HG02678 (cell line): ENCODE measurements around the gene EML4.

Experiments used
- ATAC-seq: cut with Tn5 transposase; IDR thresholded peaks from one replicate; pipeline ENCODE4 v1.9.1; 2021; ENCODE audit warnings: mild to moderate bottlenecking, moderate library complexity; ENCODE audit not compliant: unreplicated experiment

The EML4 gene

DNA sequence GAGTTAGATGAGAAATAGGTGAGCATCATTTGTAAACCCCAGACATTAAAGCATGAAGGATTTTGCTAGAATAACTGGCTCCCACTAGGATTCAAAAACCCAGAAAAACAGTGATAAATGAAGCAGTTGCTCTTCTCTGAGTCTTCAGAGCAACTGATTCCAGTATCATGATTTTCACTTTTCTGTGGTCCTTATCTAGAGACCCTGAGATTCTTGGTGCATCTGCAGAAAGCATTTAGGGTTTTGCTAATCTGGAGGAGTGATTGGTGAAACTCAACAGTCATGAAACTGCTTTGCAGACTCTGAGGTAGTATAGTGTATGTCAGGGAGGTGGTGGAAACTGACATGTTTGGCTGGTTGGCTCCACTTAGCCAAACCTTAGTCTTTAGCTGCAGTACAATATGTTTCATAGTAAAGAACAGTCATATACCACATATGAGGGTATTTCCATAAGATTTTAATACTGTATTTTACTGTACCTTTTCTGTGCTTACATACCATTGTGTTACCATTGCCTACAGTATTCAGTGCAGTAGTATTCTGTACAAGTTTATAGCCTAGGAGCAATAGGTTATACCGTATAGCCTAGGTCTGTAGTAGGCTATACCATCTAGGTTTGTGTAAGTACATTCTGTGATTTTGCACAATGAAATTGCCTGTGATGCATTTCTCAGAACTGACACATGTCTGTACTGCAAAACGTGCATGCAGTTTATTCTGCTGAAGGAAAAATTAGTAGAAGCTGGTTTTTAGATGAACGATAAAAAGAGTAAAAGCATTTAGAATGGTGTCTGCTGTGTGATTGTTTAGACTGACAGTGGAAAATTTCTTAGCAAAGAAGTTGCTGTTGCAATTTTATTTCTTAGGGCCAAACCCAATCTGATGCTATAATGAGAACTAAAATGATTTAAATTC, 23.8 kb downstream of the EML4 start:
- ATAC-seq = peak; percentile 61

DNA sequence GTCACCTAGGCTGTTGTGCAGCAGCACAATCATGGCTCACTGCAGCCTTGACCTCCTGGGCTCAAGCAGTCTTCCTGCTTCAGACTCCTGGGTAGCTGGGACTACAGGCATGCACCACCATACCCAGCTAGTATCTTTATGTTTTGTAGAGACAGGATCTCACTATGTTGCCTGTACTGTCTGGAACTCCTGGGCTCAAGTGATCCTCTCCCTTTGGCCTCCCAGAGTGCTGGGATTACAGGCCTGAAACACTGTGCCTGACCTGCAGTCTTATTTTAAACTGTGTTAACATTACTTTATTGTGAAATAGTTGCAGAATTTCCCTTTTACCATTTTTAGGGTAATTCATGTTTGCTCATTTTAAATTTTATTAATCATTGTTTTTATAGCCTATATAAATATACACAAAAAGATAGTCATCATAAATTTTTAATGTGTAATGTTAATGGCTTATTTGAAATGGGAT, 24.6 kb downstream of the EML4 start:
- no peak for ATAC-seq

DNA sequence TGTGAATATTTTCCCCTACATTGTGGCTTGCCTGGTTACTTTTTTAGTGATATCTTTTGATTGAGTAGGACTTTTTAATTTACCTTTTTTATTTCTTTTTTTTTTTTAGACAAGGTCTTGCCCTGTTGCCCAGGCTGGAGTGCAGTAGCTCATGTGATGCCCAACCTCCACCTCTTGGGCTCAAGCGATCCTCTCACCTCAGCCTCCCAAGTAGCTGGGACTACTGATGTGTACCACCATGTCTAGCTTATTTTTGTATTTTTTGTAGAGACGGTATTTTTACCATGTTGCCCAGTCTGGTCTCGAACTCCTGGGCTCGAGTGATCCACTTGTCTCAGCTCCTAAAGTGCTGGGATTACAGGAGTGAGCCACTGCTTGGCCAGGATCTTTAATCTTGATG, 25.3 kb downstream of the EML4 start:
- ATAC-seq = no peak

DNA sequence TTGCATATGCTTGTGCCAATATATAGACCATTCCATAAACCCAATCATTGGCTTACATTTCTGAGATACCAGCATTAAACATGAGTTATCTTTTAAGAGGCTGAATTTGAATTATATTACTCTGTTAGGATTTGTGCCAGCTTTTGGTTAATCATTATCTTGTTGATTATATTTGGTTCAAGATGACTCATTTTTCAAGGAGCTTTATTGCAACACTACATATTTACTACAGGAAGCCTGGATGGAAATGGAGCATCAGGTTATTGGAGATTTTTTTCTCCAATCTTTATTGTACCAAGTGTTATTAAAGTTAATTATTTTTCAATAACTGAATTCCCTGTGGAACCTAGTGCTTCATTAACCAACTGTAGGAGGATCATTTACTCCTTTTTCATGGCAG, 26.4 kb downstream of the EML4 start:
- ATAC-seq = no peak

DNA sequence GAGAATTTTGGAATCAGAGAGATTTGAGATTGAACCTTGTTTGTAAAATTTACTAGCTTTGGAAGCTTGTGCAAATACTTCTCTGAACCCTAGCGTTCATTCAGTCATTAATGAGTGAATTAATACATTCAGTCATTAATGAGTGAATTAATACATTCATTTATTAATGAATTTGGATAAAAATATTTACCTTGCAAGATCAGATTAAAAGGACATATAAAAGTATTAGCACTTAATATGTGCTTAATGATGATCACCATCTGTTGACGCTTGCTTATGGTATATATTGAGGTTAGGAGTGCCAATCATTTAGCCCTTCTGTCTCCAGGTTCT, 26.9 kb downstream of the EML4 start:
- no peak for ATAC-seq

DNA sequence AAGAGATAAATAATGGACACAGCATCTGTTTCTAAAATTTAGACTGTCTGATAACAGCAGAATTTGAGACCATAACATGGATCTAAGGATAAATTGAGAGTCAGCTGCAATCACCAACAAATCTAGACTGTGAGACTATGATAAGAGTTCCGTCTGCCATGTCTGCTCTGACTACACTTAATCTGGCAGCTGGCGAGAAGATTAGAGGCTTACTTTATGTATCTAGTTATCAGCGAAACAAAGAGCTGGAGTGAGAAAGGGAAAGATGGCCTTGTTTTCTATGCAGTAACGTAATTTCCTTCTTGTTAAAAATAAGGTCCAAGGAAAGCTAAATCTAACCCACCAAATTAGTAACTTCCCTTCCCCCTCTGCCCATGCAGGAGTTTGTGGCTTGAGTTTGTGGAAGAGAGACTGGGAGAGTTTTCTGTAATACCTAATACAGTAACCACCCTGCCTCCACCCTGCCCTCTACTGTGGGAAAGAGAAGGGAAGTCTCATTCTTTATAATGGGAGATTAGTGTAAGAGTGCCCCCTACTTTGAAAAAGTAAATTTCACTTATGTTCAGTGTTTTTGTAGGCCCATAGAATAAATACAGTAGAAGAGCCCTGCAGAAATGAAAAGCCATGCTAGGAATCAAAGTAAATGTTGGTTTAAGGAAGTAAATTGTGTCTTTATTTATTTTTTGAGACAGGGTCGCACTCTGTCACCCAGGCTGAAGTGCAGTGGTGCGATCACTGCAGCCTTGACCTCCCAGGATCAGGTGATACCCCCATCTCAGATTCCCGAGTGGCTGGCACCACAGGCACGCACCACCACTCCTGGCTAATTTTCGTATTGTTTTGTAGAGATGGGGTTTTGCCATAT, 27.5 kb downstream of the EML4 start:
- peak; percentile 62 for ATAC-seq

DNA sequence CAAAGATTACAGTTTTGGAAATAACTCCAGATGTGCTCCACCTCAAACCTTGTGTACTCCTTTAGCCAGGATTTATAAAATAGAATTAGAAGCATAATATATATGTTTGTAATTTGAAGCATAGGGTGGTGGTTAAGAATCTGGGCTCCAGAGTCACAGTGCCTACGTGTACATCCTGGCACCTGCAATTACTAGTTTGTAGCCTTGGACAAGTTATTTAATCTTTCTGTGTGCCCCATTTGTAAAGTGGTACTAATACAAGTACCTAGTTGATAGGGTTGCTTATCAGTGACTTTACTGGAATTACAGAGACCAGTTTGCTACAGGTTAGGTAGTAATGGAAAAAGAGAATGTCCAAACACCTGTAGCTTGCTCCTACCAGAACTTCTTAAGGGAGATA, 28.6 kb downstream of the EML4 start:
- ATAC-seq = no peak

GRCh38 chr2:42198466-42198865, 29.3 kb downstream of the EML4 start:
- no peak for ATAC-seq

- no peak for ATAC-seq
Measured at GRCh38 chr2:42199002-42199401, 29.8 kb downstream of the EML4 start.

DNA sequence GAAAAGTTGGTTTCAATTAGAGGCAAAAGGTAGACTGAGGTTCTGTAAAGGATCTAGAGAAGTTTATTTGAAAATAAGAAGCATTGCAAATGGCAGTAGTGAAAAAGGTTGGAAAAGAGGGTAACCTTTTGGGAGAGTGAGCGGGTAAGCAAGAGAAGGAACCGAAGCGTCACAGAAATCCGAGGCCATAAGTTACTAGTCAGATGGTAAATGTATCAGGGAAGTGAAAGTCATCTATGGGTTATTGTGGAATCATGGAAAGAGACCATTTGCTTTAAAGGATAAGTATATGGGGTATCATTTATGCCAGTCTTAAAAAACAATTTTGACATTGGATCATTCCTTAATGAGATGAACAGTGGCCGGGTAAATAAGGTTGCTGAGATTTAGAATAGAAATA, 30.5 kb downstream of the EML4 start:
- ATAC-seq = no peak

DNA sequence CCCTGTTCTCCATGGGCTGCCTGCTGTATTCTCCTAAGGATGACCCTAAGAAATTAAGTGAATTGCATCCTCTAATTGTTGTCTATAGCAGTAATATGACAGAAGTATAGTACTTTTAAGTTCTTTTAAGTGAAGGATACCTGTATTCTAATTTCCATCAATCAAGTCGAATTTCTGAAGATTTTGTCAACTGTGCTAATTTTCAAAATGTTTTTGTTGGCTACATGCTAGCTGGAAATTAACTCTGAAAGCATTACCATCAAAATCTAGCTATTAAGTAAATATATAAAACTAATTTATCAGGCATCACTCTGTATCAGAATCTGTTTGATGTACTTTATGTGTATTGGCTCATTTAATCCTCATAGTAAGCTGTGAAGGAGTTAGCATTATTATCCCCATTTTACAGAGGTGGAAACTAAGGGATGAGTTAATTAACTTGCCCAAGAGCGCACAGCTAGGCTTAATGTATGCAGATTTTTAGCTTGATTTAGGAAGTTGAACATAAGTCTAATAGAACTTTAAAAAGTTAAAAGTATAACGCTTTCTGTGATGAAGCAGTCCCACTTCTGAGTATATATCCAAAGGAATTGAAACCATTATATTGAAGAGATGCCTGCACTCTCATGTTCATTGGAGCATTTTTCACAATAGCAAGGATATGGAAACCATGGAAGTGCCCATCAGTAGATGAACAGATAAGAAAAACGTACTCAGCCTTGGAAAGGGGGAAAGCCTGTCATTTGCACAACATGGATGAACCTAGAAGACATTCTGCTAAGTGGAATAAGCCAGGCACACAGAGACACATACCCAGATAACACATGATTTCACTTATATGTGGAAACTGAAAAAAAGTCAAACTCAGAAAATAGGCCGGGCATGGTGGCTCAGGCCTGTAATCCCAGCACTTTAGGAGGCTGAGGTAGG, 32.0 kb downstream of the EML4 start:
- no peak for ATAC-seq

DNA sequence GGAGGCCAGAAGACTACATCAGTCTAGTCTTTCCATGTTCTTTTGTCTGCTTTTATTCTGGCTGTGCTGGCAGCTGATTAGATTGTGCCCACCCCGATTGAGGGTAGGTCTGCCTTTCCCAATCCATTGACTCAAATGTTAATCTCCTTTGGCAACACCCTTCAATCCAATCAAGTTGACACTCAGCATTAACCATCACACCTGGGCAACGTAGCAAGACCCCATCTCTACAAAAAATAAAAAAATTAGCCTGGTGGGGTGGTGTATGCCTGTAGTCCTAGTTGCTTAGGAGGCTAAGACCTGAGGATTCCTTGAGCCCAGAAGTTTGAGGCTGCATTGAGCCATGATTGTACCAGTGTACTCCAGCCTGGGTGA, 33.5 kb downstream of the EML4 start:
- ATAC-seq = no peak

GRCh38 chr2:42203792-42204191, 34.6 kb downstream of the EML4 start:
- ATAC-seq = no peak

DNA sequence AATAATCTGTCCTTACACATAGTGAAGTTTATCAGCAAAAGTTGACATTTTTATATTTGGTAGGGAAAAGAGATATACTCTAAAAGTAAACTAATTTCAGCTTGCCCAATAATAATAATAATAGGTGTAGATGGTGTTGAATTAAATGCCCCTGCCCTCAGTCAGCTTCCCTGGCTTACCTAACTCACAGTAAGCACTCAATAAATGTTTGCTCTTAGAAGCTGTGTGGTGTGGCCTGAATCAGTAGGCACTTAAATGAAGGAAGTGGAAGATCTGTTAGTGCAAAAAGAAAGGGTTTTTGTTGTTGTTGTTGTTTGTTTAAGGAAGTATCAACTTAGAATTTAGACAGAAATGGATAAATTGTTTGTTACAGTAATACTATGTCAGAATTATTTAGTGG, 36.2 kb downstream of the EML4 start:
- ATAC-seq = no peak

GRCh38 chr2:42207826-42208225, 38.7 kb downstream of the EML4 start:
- no peak for ATAC-seq

DNA sequence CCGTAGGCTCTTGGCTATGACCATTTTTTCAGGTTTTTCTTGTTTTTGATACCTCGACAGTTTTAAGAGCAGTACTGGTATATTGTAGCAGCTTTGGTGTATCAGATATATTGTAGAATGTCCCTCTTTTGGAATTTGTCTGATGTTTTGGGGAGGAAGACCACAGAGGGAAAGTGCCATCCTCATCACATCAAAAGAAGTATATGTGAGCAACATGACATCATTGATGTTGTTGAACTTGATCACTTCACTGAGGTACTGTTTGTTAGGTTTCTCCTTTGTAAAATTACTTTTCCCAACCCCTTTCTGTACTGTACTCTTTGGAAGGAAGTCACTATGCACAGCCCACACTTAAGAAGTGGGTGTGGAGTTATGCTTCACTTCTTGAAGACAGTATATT, 41.0 kb downstream of the EML4 start:
- no peak for ATAC-seq

- ATAC-seq = no peak
Measured at GRCh38 chr2:42211291-42211690, 42.1 kb downstream of the EML4 start.

DNA sequence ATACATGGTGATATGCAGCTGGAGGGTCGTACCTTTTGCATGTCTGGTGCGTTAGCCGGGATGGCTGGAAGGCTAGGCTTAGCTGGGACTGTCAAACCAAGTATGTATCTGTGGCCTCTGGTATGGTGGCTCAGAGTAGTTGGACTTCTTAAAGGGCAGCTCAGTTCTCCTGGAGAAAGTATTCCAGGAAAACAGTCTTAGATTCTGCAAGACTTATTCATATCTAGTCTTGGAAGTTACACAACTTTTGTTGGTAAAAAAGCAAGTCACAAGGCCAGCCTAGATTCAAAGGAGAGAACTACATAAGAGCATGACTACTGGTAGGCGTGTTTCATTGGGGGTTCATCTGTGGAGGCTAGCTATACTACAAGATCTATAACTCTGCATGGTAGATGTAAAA, 45.5 kb downstream of the EML4 start:
- ATAC-seq = no peak

DNA sequence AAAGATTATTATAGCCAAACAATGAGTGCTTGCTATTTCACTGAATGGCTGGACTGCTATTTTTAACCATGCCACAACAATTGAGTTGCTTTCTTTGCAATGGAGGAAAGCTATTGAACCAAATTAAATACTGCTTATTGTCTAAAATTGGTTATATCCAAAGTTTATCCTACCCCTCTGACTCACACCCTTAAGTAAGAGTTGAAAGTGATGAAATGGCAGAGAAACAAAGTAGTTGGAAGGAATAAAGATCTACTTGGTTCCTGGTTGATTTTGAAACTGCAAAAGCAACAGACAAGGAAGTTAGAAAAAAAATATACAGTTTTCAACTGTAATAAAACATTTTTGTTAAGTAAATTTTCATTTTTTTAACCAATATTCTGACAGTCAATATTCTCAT, 47.5 kb downstream of the EML4 start:
- ATAC-seq = no peak

GRCh38 chr2:42217307-42217706, 48.2 kb downstream of the EML4 start:
- no peak for ATAC-seq

DNA sequence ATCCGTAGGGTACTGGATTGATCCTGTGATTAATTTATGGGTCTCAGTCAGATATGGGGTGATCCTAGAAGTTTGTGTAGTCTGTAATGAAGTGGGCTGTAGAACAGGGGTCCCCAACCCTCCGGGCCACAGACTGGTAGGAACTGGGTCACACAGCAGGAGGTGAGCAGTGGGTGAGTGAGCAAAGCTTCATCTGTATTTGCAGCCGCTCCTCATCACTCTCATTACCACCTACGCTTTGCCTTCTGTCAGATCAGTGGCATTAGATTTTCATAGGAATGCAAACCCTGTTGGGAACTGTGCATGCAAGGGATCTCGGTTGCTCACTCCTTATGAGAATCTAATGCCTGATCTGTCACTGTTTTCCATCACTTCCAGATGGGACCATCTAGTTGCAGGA, 48.8 kb downstream of the EML4 start:
- no peak for ATAC-seq
